AG10803 (cell line): ENCODE results near the gene RPAP3.

ENCODE experiments used
- DNase-seq: peaks from one replicate; pipeline ENCODE4 v3.0.0; 2010; ENCODE audit warnings: low read depth
- H3K4me3 ChIP-seq: 2 replicates; pipeline ENCODE4 v1.5.1; 2011; ENCODE audit warnings: mild to moderate bottlenecking, low read length, control low read depth
- CTCF ChIP-seq: conservative IDR thresholded peaks from 2 replicates; pipeline ENCODE4 v1.5.1; 2011; ENCODE audit warnings: mild to moderate bottlenecking, low read length, control low read depth, inconsistent platforms

RPAP3 gene

DNA sequence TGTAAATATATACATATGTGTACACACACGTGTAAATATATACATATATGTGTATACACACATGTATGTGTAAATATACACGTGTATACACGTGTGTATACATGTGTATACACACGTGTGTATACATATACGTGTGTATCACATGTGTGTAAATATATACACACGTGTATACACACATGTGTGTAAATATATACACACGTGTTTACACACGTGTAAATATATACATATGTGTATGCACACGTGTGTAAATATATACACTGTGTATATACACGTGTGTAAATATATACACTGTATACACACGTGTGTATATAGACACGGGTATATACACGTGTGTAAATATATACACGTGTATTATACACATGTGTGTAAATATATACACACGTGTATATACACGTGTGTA, 71.7 kb downstream of the RPAP3 start:
- no peak overlapping the region for H3K4me3 ChIP-seq
- no peak for TF ChIP-seq CTCF
- DNase-seq: no peak

DNA sequence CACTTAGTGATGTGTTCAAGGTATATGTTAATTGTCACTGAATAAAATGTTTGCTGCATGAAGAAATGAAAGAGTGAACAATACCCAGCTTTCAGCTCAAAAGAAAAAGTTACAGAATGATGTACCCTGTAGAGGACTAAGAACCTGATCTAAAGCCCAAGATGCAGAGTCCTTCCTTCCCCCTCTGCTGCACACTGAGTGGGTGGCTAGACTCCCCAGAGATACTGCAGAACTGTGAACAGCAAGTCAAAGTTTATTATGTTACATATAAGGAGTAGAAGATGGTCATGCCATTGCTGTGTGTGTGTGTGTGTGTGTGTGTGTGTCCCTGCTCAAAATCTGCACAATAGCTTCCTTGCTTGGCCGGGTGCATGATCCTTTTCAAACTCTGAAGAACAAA, 83.9 kb downstream of the RPAP3 start:
- TF ChIP-seq CTCF: no peak
- no peak for DNase-seq
- H3K4me3 ChIP-seq: no peak overlapping the region

DNA sequence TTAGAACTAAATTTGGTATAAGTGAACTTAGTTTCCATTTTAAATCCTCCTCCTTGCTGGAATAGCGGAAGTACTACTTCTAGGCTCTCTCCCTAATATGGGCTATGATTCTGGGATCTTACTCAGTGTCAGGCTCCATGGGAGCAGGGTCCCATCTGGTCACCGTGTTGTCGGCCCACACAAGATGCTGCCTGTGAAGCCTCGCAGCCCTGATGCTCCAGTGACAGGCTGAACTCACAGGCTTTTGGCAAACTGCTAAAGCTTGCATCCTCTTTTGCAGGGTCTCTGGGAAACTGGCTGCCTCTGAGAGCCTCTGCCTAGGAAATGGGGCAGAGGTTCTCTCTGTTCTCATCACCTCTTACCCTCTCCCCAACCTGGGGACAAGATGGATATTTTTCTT, 88.4 kb downstream of the RPAP3 start:
- no peak overlapping the region for H3K4me3 ChIP-seq
- no peak for DNase-seq
- no peak for TF ChIP-seq CTCF

DNA sequence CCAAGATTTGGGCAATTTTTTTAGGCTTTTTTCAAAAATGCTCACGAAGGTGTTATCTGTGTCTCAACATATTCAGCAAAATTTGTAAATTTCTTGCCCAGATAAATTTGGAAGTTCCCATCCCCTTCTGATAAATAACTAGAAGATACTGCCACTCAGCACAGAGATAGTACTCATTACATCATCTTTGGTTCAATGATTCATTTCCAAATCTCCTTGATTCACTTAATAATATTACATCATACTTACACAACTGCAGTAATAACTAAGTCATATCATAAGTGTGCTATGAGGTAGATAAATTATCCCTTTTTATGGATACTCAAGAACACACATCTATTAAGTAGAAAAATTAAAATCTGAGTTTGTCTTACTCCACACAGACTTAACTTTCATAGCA, 89.4 kb downstream of the RPAP3 start:
- DNase-seq: no peak
- H3K4me3 ChIP-seq: no peak overlapping the region
- no peak for TF ChIP-seq CTCF

DNA sequence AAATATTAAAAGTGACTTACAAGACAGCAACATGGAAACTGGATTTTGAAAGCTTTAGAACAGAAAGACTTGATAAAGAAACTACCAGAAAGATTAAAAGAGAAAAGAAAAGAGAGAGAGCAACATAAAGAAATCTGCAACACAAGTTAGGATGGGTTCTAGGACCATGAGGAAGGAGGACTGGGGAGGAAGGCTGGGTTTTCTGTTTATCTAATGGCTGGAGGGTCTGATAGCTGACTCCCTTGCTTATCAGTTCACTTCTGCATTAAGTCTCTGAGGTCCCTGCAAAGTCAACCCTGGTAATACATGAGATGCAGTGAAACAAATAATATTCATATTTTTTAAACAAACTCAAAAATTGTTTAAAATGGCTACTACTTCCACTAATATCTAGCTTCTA, 90.1 kb downstream of the RPAP3 start:
- DNase-seq: no peak
- H3K4me3 ChIP-seq: no peak overlapping the region
- TF ChIP-seq CTCF: no peak

GRCh38 chr12:47614521-47614920, 91.3 kb downstream of the RPAP3 start:
- no peak overlapping the region for H3K4me3 ChIP-seq
- no peak for TF ChIP-seq CTCF
- no peak for DNase-seq

DNA sequence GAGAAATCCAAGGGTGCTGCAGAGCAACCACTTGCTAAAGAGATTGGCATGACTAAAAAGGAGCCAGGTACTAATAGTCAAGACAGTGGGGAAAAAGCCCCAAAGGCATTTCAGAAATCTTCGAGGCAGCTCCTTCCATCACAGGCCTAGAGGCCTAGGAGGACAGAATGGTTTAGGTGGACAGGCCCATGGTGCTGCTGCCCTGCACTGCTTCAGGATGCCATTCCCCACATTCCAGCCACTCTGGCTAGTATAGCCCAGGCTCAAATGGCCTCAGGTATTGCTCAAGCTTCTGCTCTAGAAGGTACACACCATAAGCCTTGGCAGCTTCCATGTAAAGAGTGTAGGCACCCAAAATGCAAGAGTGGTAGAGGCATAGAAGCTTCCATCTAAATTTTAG, 92.9 kb downstream of the RPAP3 start:
- DNase-seq: no peak
- no peak for TF ChIP-seq CTCF
- H3K4me3 ChIP-seq: no peak overlapping the region
